HG02852 (cell line): ENCODE data around the gene FAM171A2.
A peak's percentile ranks its signal among the peaks of the same experiment; 100 is the strongest.
"Not testable (repeated sequence)": the region's sequence is repeated elsewhere in the genome, so short reads cannot be mapped to it uniquely, and the experiment has no call there.

Source experiments
- ATAC-seq: cut with Tn5 transposase; IDR thresholded peaks from one replicate; pipeline ENCODE4 v1.9.1; 2021; ENCODE audit warnings: mild to moderate bottlenecking, moderate library complexity; ENCODE audit not compliant: unreplicated experiment

Gene FAM171A2

DNA sequence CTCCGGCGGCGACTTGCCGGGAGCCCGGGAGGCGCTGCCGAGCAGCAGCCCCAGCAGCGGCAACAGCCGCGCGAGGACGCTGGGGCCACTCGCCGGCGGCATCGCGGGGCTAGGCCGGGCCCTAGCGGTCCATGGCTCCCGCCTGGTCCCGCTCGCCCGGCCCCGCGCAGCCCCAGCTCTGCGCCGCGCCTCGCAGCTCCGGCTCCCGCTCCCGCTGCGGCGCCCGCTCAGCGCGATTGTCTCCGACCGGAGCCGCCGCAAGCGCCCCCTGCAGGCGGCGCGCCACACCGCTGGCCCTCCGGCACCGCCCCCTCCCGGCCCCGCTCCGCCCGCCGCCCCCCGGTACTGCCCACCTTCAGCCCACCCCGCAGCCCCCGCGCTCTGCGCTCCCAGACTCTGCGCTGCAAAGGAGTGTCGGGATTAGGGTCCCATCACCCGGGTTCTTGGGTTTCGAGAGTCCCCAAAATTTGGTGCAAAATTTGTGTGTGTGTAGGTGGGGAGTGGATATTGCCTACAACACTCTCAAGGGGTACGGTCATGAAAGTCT, at the start of gene FAM171A2:
TSS of gene FAM171A2 (minus strand) at position 241 of the 547 bp plus-strand sequence. CDS start at position 102, 139 bp downstream.
- ATAC-seq: peak; percentile 65

DNA sequence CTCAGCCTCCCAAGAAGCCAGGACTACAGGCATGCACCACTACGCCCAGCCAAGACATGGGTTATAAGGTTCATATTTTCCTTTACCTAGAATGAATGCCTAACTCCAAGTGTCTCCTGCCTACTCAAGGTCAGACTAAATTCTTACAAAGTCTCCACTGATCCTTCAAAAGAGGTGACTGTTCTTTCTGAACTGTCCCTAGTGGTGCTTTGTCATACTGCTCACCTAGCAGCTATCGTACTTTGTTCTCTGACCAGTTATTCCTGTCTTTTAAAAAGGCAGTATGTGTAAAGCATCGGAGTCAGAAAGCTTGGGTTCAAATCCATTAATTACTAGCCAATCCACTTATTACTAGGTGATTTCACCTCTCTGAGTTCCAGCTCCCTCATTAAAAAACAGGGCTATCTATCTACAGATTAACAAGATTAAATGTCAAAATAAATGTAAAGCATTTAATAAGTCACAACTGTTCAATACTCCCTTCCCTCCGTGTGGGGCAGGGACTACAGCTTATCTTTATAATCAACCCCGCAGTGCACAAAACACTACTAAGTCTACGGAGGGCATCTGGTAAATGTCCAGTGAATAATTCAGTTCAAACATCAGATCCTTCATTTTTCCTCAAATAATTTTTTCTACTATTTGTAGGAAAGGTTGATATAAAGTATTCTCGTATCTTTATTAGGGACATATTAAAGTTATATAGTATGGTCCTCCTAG, 45.8 kb upstream of the FAM171A2 start:
- no peak for ATAC-seq

DNA sequence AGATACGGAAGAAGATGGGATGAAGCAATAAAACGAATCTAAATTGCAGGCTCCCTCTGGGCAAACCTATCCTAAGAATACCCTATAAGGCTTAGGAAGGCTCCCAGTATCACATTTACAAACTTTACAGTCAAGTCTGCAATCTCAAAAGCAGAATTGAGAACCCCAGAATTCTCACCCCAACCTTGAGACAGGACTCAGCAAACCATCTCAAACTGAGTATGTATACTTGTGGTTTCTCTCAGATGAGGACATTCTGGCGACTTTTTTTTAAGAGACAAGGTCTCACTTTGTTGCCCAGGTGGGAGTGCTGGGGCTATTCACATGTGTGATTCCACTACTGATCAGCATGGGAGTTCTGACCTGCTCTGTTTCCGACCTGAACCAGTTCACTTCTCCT, 45.1 kb upstream of the FAM171A2 start:
- ATAC-seq: no peak

DNA sequence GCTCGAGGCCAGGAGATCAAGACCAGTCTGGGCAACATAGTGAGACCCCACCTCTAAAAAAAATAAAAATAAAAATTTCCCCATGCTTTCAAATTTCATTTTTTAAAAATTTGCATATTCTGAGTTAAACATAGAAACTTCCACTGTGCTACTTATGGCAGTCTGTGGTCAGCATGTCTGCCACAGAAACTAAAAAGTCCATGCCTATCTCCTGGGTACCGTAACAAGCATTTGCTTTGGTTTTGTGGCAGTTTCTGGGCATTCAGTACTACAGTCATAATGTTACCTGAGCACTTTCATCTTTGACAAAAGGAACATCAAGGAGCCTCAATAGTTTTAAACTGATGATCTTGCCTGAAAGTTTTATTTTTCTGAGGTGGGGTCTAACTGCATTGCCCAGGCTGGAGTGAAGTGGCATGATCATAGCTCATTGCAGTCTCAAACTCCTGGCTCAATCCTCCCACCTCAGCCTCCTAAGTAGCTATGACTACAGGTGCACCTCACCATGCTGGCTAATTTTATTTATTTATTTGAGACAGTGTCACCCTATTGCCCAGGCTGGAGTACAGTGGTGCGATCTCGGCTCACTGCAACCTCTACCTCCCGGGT, 39.0 kb upstream of the FAM171A2 start:
- ATAC-seq: no peak

DNA sequence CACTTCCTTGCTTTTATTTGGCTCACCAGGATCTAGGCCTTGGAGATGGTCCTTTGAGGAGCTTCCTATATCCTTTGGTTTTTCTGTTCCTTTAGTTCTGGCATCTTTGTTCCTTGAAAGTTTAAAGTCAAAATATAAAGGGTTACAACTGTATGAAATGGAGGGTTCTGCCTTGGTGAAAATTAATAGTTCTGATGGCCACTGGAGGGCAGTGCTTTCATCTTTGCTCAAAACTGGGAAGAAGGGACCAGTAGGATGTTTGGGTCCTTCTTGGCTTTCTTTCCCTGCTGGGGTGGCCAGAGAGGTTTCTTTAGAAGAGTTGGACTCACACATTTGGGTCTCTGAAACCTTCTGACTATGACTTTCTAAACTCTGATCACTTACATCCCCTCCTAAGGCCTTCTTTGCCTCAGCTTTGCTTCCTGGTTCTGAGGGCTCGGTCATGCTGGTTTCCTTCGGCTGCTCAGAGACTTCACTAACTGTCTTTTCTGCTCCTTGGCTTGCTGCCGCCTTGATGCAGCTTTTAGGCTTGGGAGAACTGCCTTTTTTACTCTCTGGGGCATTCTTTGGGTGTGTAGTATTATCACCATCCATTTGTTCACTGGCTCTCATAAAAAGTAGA, 36.7 kb upstream of the FAM171A2 start:
- ATAC-seq: no peak

DNA sequence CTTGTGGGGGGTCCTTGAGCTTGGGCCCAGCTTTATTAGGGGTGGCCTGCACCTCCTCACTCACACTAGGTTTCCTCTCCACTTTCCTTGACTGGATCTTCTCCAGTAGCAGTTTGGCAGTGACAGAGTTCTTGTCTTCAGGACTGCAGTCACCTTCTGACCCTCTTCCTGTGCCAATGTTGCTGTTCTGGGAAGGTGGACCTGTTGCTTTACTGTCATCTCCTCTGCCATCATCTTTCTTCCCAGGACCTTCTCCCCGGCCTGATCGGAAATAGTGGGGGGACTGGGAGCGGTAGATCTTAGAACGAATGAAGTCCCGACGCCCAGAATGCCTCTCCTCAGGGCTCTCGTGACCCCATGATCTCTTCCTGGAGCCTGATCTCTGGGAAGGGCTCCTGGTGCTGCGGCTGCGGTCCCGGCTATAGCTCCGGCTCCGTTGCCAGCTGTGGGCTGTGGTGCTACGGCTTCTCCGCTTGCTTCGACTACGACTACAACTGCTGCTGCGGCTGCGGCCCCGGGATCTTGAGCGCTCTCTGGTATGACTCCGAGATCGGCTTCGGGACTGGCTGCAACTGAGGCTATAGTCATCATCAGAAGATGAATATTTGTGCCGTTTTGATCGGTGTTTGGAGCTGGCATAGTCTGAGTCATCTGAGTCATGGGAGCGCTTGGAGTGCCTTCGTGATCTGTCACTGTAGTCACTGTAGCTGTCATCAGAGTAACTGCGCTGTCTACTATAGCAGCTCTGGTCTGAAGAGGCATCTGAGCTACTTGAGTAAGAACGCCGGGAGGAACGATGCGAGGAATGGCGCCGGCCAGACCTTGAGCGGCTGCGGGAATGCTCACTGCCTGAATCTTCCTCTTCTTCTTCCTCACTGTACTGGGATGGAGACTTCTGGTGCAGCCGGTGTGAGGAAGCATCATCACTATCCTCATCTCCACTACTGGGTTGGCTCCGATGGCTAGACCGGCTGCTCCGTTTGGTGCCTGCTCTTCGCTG, 35.3 kb upstream of the FAM171A2 start:
- ATAC-seq: no peak

DNA sequence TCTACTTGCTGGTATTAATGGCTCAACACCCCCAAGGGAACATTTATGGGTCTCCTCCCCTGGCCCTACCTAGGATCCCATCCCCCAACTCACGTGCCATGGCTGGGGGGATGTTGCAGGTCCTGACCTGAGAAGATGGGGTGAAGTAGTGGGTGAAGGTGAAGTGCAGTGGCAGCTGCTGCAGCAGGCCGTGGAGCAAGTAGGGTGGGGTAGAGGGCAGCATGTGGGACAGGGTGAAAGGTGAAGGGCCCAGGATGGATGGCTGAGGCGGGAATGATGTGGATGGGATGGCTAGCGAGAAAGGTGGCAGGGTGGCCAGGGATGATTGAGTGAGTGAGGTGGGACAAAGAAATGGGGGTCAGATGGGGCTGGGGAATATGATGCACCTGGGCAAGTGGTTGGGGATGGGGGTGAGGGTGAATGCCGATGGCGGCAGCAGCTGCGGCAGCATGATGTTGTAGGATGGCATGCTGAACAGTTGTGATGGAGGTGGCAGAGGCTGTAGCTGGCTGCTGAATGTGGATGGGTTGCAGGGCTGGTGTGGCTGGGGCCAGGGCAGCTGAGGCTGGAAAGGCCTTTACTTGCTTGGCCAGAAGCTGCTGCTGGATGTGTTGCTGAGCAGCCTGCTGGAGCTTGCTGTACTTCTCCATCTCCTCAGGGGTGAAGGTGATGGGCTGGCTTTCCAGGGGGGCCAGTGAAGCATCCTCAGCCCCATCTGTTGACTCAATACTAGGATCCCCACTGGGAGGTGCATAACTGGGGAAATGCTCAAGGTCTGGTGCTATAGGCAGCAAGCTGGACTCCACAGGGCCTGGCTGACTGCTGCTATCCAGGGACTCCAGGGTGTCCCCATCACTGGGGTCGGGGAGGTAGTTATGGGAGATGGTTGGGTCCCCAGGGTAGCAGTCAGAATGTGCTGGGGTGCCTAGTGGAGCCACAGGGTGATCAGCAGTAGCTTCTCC, 34.1 kb upstream of the FAM171A2 start:
- ATAC-seq: no peak

DNA sequence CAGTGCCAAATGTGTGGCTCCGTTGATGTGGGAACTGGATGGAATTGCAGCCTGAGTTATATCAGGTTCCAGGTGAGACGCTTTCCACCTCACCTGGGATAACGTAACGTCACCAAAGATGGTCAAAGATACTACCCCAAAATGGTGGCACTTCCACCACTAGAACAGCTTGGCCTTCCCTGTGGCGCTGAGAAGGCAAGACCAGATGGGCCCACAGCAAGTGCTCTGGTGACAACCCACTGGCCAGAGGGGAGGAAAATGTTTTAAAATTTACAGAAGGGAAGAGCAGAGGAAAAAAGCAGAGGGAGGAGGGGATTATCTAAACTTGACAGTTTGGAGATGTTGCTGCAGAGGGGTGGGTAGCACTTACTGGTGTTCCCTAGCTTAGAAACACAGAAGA, 33.3 kb upstream of the FAM171A2 start:
- ATAC-seq: no peak

DNA sequence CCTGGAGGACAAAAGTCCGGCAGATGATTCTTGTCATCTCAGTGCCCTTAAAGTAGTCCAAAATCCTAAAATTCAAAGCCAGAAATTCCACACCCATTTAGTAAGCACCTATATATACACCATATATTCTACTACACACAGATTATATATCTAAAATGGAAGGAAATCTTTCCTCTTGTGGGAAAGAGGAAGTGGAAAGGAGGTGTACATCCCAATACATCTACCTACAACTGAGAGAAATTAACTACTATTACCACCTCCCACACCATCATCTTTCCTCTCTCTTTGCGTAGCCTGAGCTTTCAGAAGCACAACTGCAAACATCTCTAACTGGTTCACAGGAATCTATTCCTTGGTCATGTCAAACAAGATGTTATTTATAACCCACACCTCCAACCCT, 31.2 kb upstream of the FAM171A2 start:
- no peak for ATAC-seq

DNA sequence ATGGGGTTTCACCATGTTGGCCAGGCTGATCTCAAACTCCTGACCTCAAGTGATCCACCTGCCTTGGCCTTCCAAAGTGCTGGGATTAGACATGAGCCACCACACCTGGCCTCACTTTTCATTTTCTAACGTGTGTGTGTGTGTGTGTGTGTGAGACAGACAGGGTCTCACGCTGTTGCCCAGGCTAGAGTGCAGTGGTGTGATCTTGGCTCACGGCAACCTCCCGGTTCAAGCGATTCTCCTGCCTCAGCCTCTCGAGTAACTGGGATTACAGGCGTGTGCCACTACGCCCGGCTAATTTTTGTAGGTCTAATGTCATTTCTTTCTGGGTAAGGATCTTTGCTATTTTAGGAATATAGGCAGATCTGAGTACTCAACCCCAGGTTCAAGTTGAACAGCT, 30.5 kb upstream of the FAM171A2 start:
- not testable (repeated sequence) for ATAC-seq

DNA sequence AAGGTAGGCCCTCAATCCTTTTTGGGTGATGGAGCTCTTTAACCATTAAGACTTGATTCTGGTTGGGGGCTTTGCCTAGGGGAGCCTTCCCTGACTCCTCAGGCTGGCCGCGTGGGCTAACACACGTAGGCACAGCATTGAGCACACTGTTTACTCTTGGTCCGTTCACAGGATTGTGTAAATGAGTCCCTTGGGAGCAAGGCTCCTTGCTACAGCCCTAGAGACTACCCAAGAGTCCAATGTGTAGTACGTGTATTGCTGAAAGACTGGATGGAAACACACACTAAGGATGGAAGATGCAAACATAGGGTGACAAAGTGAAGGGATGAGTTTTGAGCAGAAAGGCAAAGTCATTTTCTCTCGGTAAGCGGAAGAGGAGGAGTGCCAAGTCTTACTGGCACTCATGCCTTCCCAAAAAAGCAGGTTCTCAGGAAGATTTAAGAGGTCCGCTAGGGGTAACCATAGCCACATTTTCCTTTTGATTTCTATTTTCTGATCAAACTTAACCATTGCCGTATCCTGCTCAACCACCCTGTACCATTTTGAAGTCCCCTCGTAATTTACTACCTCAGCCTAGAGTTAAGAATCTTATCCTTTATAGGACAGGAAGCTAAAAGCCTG, 26.7 kb upstream of the FAM171A2 start:
- no peak for ATAC-seq

DNA sequence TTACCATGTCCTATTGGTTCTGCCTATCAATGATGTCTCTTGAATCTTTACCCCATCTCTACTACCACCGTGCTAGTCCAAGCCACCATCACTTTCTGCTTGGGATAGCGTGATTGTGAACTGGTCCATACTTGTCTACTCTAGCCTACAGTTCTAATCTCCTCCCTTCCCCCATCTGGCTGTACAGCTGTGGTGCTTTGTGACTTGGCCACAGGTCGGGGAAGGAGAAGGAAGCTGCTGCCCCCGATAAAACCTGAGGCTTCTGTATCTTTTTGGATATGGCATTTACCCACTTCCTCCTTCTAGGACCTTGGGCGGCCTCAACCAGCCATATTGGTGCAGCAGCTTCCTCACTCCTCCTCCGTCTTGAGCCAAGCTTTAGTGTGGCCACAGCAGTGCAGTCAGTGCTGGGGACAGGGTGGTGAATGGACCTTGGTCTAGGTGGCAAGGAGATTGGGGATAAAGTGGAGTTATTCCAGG, 26.1 kb upstream of the FAM171A2 start:
- ATAC-seq: no peak

DNA sequence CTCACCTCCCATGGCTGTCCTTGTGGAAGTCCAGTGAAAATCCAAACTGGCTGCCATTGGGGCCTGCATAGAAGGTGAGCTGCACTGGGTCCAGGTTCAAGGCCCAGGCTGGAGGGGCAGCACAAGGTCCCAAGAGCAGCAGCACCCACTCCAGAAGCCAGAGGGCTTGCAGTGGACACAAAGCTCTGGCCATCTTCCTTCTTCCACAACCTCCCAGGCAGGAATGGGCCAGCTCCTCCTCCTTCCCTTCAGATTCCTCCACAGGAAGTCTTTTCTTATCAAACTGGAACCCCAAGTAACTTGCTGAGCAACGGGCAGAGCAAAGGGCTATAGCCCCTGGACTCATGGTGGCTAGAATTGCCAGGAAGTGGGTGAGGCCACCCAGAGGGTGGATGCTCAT, 25.6 kb upstream of the FAM171A2 start, which contains the start of gene ITGA2B:
TSS of gene ITGA2B (minus strand) at position 369 of the 400 bp plus-strand sequence. CDS start at position 193, 176 bp downstream.
- no peak for ATAC-seq

DNA sequence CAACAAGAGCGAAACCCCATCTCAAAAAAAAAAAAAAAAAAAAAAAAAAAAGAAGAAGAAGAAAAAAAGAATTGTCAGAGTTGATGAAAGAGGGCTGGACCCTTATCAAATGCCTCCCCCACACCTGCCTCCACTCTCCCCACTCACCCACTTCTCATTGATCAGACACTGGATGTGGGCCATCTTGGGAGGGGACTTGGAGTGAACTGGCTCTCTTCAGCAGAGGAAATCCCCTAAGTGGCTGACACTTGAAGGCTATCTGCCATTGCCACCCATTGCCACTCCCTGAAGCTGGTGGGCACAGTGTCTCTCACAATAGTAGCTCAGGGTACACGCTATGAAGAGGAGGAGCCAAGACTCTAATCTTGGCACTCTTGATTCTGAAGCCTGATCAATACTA, 24.2 kb upstream of the FAM171A2 start:
- ATAC-seq: no peak

DNA sequence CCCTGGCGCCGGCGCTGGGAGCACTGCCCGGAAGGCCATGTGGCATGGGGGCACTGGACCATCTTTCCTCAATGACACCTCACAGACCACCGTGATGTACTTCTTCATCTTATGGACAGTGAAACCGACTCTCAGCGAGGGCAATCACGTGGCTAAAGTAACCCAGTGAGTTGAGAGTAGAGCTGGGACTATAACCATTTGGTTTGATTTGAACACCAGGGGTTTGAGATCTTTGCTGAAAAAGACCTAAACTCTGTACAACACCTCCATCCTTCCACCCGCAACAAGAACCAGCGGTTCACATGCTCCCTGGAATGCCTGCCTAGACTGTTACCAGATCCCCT, 22.5 kb upstream of the FAM171A2 start:
- no peak for ATAC-seq

DNA sequence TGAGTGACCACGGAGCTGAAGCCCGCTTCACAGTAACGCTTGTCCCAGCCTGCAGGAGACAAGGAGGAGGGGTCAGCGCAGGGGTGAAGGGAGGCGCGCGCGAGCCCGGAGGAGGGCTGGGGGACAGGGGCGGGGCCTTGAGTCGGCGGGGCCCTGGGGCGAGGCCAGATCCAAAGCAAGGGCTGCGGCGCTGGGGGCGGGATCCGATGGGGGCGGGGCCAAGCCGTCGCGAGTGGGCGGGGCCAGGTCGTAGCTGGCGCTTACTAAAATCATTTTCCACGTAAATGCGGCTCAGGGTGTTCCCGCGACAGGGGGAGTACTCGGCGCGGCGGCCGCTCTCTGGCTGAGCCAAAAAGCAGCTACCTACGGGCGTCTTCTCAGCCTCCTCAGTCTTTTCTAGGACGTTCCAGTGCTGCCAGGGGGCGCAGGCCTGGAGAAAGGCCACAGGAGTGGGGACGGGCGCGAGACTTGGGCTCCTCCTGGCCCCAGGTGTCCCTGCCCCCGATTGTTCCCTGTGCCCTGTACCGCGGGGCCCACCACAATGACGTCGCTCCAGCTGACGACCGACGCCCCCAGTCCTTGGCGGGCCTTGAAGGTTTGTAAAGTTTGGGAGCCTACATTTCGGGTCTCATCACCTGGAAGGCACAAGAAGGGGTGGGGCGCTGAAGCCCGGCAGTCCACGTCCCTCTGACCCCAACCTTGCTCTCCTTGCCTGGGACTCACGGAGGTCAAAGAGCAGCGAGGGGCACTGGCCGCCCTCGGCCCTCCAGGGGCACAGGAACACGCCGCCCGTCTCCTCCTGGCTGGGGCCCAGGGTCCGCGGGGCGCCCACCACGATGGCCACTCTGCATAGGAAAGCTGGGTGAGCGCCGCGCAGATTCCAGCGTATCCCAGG, 21.9 kb upstream of the FAM171A2 start:
- ATAC-seq: no peak

DNA sequence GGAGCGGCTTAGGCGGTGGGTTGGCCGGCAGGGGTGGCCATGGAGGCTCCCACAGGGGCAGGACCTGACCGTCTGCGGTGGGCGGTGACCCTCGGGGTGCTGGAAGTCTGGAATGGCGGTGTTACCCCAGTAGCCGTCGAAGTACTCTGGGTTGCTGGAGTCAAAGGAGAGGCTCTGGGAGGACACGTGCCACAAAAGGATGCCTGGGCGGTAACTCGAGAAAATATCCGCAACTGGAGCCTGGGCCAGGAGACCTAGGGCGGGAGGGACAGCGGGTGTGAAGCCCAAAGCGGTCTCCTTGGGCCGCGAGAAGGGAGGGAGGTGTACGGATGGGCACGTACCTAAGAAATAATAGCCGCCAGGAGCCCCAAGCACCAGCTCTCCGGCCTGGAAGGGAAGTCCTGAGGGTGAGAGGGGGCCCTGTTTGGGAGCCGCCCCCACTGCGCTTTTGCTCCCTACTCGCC, 21.2 kb upstream of the FAM171A2 start:
- ATAC-seq: no peak

DNA sequence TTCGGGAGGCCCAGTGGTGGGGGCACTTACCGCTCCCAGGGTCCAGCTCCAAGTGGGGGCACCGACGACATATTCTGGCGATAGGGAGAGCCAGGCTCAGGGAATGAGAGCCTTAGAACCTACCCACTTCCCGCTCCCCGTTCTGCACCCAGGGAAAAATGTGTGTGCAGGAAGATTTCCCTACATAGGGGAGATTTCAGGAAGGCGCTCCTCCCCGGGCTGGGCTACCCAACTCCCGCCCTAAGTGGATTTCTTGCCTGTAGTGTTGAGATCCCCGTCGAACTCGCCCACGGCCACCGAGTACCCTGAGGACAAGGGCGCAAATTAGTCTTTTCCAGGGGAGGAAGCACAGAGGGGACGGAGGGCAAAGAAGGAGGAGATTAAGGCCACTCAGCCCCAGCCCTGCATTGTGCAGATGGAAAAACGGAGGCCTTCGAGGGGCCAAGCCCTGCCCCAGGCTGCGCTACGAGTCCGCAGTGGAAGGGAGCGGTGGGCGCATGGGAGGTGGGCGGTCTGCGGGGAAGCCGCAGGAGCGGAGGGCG, 20.7 kb upstream of the FAM171A2 start:
- ATAC-seq: no peak
